Thyroid gland (tissue), 4 donors: ENCODE data around the gene GPC1.

Experiments
- CTCF ChIP-seq, 6 experiments: fragments of 200-600 bp in 3 of 6; fragments of 450-650 bp in 3 of 6; sonication (generic) in 3 of 6; IDR thresholded peaks; one replicate each; pipeline ENCODE4 v1.5.1; 2016 to 2019; ENCODE audit warnings: antibody characterized with exemption in 6 of 6, mild to moderate bottlenecking in 2 of 6, inconsistent platforms in 1 of 6, moderate library complexity in 1 of 6
- POLR2A ChIP-seq, 2 donors: fragments of 450-650 bp; IDR thresholded peaks; one replicate each; pipeline ENCODE4 v1.6.1; 2017; ENCODE audit warnings: antibody characterized with exemption in 2 of 2, mild to moderate bottlenecking in 2 of 2, moderate library complexity in 1 of 2

DNA sequence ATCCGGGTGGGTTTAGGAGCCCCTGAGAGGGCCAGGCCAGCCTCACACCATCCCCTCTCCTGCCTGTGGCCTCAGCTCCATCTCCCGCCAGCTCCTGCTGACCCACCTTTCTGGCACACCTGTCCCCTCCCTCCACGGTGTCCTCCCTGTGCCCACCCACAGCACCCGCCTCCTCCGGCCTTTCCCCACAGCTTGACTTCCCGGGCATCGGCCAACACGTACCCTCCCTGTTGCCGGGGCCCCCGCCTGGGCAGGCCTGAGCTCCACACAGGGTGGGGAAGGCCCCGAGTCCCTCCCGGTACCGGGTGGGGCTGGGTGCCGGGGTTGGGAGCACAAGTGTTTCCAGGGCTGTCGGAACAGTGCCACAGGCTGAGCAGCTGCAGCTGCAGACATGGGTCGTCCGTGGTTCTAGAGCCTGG is 6.5 kb downstream of the GPC1 start:
- no peak for TF ChIP-seq POLR2A (IDR thresholded peaks at IDR 0.05)
- TF ChIP-seq CTCF (IDR thresholded peaks at IDR 0.05) = no peak
